ENCODE results near the gene ZNF117. TPM values are rescaled to one million over a fixed set of nuclear protein-coding genes. Genes with fewer than 3 reads are reported as not detected.

The ZNF117 gene
- total RNA-seq, 1 experiment from 2014 or later = 12.6 TPM

GRCh38 chr7:64978497-64979203, 12.2 kb downstream of the ZNF117 start:
- intact Hi-C loops (cut with micrococcal nuclease; ENCODE audit: unreplicated experiment) = no loop called here
- Histone ChIP-seq H3K79me2 (ENCODE audit: low read depth) (no peaks in the 10 kb centered on the region), H3K4me1 (replicated peaks; ENCODE audit: insufficient read depth) (no peaks in the 10 kb centered on the region), H3K9me3 (ENCODE audit: insufficient read depth, low read depth) (peaks cover 45% of the 10 kb centered on the region), H3K4me2 (no peak overlapping the region), H3K36me3 (ENCODE audit: low read depth) (peaks cover 35% of the 10 kb centered on the region), H4K20me1 (ENCODE audit: insufficient read depth) (no peaks in the 10 kb centered on the region), H3K4me3 (no peak overlapping the region), H3K27ac (no peak overlapping the region), H2AFZ (no peak overlapping the region), H3K9me2 (ENCODE audit: insufficient read depth) (no peaks in the 10 kb centered on the region), H3F3A (ENCODE audit: insufficient read depth, low read depth) (no peaks in the 10 kb centered on the region), H3K27me3 (ENCODE audit: insufficient read depth, low read depth) (no peaks in the 10 kb centered on the region)
- ChIA-PET CTCF (no interaction called here), POLR2A (ENCODE audit: unreplicated experiment) (no interaction called here)
- no peak for TF ChIP-seq EZH2 (IDR thresholded peaks at IDR 0.05; ENCODE audit: low read depth)
- TF ChIP-seq CTCF (conservative IDR thresholded peaks at IDR 0.05) = no peak
- no TSS peak for BruUV-seq (replicated peaks)
- no peak for DNase-seq

- CTCF ChIA-PET = no interaction called here
- Histone ChIP-seq H3K27ac (no peak overlapping the region), H3K4me1 (replicated peaks; ENCODE audit: insufficient read depth) (no peaks in the 10 kb centered on the region), H3K79me2 (ENCODE audit: low read depth) (no peaks in the 10 kb centered on the region), H4K20me1 (ENCODE audit: insufficient read depth) (no peaks in the 10 kb centered on the region), H3K36me3 (ENCODE audit: low read depth) (no peaks in the 10 kb centered on the region), H3K4me2 (no peak overlapping the region), H2AFZ (no peak overlapping the region), H3K27me3 (ENCODE audit: insufficient read depth, low read depth) (no peaks in the 10 kb centered on the region), H3K9me3 (ENCODE audit: insufficient read depth, low read depth) (peaks cover 11% of the 10 kb centered on the region; the same call in 1 of the 2 replicates), H3F3A (ENCODE audit: insufficient read depth, low read depth) (no peaks in the 10 kb centered on the region), H3K9me2 (ENCODE audit: insufficient read depth) (no peaks in the 10 kb centered on the region), H3K4me3 (no peak overlapping the region)
- TF ChIP-seq CTCF (conservative IDR thresholded peaks at IDR 0.05) = no peak
- no peak for TF ChIP-seq EZH2 (IDR thresholded peaks at IDR 0.05; ENCODE audit: low read depth)
- BruUV-seq (replicated peaks) = no TSS peak
- intact Hi-C loops (cut with micrococcal nuclease; ENCODE audit: unreplicated experiment) = no loop called here
- POLR2A ChIA-PET (ENCODE audit: unreplicated experiment) = no interaction called here
- no peak for DNase-seq
These were observed 25.2 kb downstream of the ZNF117 start for GRCh38 chr7:64965594-64965993.

- Histone ChIP-seq H3K79me2 (ENCODE audit: low read depth) (no peaks in the 10 kb centered on the region), H3K27me3 (ENCODE audit: insufficient read depth, low read depth) (no peaks in the 10 kb centered on the region), H3K4me3 (no peak overlapping the region), H3K9me3 (ENCODE audit: insufficient read depth, low read depth) (no peaks in the 10 kb centered on the region; the same call in 1 of the 2 replicates), H3K4me2 (no peak overlapping the region), H3K9me2 (ENCODE audit: insufficient read depth) (no peaks in the 10 kb centered on the region), H4K20me1 (ENCODE audit: insufficient read depth) (no peaks in the 10 kb centered on the region), H3K27ac (no peak overlapping the region), H3K4me1 (replicated peaks; ENCODE audit: insufficient read depth) (no peaks in the 10 kb centered on the region), H3K36me3 (ENCODE audit: low read depth) (no peaks in the 10 kb centered on the region), H3F3A (ENCODE audit: insufficient read depth, low read depth) (no peaks in the 10 kb centered on the region), H2AFZ (no peak overlapping the region)
- intact Hi-C loops (cut with micrococcal nuclease; ENCODE audit: unreplicated experiment) = no loop called here
- DNase-seq = no peak
- BruUV-seq (replicated peaks) = no TSS peak
- ChIA-PET POLR2A (ENCODE audit: unreplicated experiment) (no interaction called here), CTCF (no interaction called here)
- no peak for TF ChIP-seq CTCF (conservative IDR thresholded peaks at IDR 0.05)
- no peak for TF ChIP-seq EZH2 (IDR thresholded peaks at IDR 0.05; ENCODE audit: low read depth)
These were observed 31.6 kb downstream of the ZNF117 start for GRCh38 chr7:64959072-64959747.

Data from PC-9 (cell line).